GM12865 (cell line): Measurements from ENCODE around the gene TUBAL3.

Source experiments
- DNase-seq: peaks from one replicate; pipeline ENCODE4 v3.0.0; 2010; ENCODE audit warnings: low read depth
- H3K4me3 ChIP-seq: 2 replicates; pipeline ENCODE4 v1.5.1; 2011; ENCODE audit warnings: mild to moderate bottlenecking, low read depth, low read length, control low read depth
- CTCF ChIP-seq: IDR thresholded peaks from 2 replicates; pipeline ENCODE4 v1.5.1; 2011; ENCODE audit warnings: low read length, control low read depth, low read depth, inconsistent platforms; ENCODE audit not compliant: insufficient read depth; ENCODE audit errors: missing control alignments

The TUBAL3 gene

GRCh38 chr10:5404208-5405041 lies at the start of gene TUBAL3:
Gene TUBAL3 (minus strand): TSS chr10:5404828. CDS start chr10:5404792, 36 bp downstream.
- TF ChIP-seq CTCF = no peak
- no peak within 1 kb of the TSS for H3K4me3 ChIP-seq
- DNase-seq = no peak

GRCh38 chr10:5453749-5454489 lies 49.3 kb upstream of the TUBAL3 start:
- DNase-seq = no peak
- H3K4me3 ChIP-seq = no peak overlapping the region
- TF ChIP-seq CTCF = no peak

GRCh38 chr10:5450605-5451384 lies 46.2 kb upstream of the TUBAL3 start:
- no peak for TF ChIP-seq CTCF
- no peak for DNase-seq
- H3K4me3 ChIP-seq = no peak overlapping the region

- no peak for TF ChIP-seq CTCF
- H3K4me3 ChIP-seq = no peak overlapping the region
- no peak for DNase-seq
Observed at GRCh38 chr10:5449823-5450222, 45.2 kb upstream of the TUBAL3 start.

GRCh38 chr10:5449227-5449626 lies 44.6 kb upstream of the TUBAL3 start:
- H3K4me3 ChIP-seq = no peak overlapping the region

More at GRCh38 chr10:5449227-5449626, 44.6 kb upstream of the TUBAL3 start:
- no peak for TF ChIP-seq CTCF
- no peak for DNase-seq
